ENCODE measurements around the gene CHD1.

The CHD1 gene

DNA sequence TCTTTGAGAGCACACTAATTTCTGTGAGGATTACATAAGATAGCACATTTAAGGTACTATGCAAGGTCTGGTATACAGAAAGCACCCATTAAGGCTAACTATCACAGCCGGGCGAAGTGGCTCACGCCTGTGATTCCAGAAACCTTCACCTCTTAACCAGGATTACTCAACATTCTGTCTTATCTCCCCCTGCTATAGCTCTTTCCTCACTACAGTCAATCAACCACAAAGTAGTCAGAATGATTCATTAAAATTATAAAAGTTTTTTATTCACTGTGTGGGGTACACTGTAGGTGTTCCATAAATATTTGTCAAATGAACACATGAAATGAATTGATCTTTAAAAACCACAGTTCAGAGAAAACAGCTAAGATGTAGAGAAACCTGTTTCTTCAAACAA lies 48.7 kb downstream of the CHD1 start:
- no CpG with 5 or more reads among the region's 3 CpGs for WGBS (ENCODE audit: extremely low coverage, insufficient coverage, low lambda C conversion rate)
- H3K18ac ChIP-seq (ENCODE audit: low read length): no peak overlapping the region
- no peak for DNase-seq
- no peak overlapping the region for H3K4me3 ChIP-seq (ENCODE audit: low read length)
- no peak overlapping the region for H3K4ac ChIP-seq (ENCODE audit: low read depth, low read length)
- H3K9ac ChIP-seq (ENCODE audit: low read length): no peak overlapping the region
- no peak overlapping the region for H3K56ac ChIP-seq (ENCODE audit: low read length)
- no peak overlapping the region for H4K5ac ChIP-seq (ENCODE audit: low read length)
- H3K79me2 ChIP-seq (ENCODE audit: control insufficient read depth, insufficient read depth, low read length): no peaks in the 10 kb centered on the region
- H2BK15ac ChIP-seq (replicated peaks; ENCODE audit: low read depth): no peak overlapping the region
- no peak overlapping the region for H2BK5ac ChIP-seq (ENCODE audit: low read length)
- H2BK120ac ChIP-seq (ENCODE audit: low read depth, low read length): no peak overlapping the region
- H3K4me2 ChIP-seq (ENCODE audit: low read length): no peak overlapping the region
- H3K23ac ChIP-seq (ENCODE audit: low read length): no peak overlapping the region
- H3K27ac ChIP-seq (ENCODE audit: low read depth, low read length): no peak overlapping the region
- H2AK5ac ChIP-seq (ENCODE audit: low read length): no peak overlapping the region
- H3K36me3 ChIP-seq (ENCODE audit: control insufficient read depth, insufficient read depth, low read length): peaks cover 1% of the 10 kb centered on the region
- no peak overlapping the region for H4K8ac ChIP-seq (ENCODE audit: low read depth, low read length)
- H3K4me1 ChIP-seq (ENCODE audit: control insufficient read depth, low read depth, low read length): no peaks in the 10 kb centered on the region
- H3K79me1 ChIP-seq (ENCODE audit: low read length): no peaks in the 10 kb centered on the region
- no peaks in the 10 kb centered on the region for H3K27me3 ChIP-seq (ENCODE audit: insufficient read depth, low read length, poor library complexity)

DNA sequence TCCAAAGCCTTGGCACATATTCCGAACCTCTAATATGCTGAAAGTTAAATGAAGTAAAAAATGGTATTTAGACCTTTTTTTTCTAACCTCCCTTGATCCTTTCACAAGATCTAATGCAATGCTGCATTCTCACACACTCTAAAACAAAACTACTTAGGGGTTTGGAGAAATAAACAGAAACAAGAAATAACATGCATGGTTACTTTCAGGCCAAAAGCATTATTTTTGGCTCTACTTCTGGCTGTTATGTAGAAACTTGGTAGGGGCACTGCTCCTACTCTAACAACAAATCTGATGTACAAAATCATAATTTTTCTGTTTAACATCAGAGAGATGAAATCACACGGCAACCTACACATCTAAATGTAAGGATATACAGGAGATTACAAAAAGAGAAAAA lies 51.2 kb downstream of the CHD1 start:
- no peaks in the 10 kb centered on the region for H3K79me2 ChIP-seq (ENCODE audit: control insufficient read depth, insufficient read depth, low read length)
- H3K4ac ChIP-seq (ENCODE audit: low read depth, low read length): no peak overlapping the region
- H2BK5ac ChIP-seq (ENCODE audit: low read length): no peak overlapping the region
- H4K8ac ChIP-seq (ENCODE audit: low read depth, low read length): no peak overlapping the region
- H3K9ac ChIP-seq (ENCODE audit: low read length): no peak overlapping the region
- no peak overlapping the region for H3K27ac ChIP-seq (ENCODE audit: low read depth, low read length)
- WGBS (ENCODE audit: extremely low coverage, insufficient coverage, low lambda C conversion rate): no CpG with 5 or more reads among the region's 2 CpGs
- H3K18ac ChIP-seq (ENCODE audit: low read length): no peak overlapping the region
- no peak overlapping the region for H3K56ac ChIP-seq (ENCODE audit: low read length)
- DNase-seq: no peak
- no peak overlapping the region for H2BK15ac ChIP-seq (replicated peaks; ENCODE audit: low read depth)
- H4K5ac ChIP-seq (ENCODE audit: low read length): no peak overlapping the region
- no peaks in the 10 kb centered on the region for H3K4me1 ChIP-seq (ENCODE audit: control insufficient read depth, low read depth, low read length)
- peaks cover 4% of the 10 kb centered on the region for H3K36me3 ChIP-seq (ENCODE audit: control insufficient read depth, insufficient read depth, low read length)
- H3K23ac ChIP-seq (ENCODE audit: low read length): no peak overlapping the region
- no peak overlapping the region for H3K4me2 ChIP-seq (ENCODE audit: low read length)
- no peaks in the 10 kb centered on the region for H3K79me1 ChIP-seq (ENCODE audit: low read length)
- no peak overlapping the region for H2BK120ac ChIP-seq (ENCODE audit: low read depth, low read length)
- H3K27me3 ChIP-seq (ENCODE audit: insufficient read depth, low read length, poor library complexity): no peaks in the 10 kb centered on the region
- H3K4me3 ChIP-seq (ENCODE audit: low read length): no peak overlapping the region
- H2AK5ac ChIP-seq (ENCODE audit: low read length): no peak overlapping the region

DNA sequence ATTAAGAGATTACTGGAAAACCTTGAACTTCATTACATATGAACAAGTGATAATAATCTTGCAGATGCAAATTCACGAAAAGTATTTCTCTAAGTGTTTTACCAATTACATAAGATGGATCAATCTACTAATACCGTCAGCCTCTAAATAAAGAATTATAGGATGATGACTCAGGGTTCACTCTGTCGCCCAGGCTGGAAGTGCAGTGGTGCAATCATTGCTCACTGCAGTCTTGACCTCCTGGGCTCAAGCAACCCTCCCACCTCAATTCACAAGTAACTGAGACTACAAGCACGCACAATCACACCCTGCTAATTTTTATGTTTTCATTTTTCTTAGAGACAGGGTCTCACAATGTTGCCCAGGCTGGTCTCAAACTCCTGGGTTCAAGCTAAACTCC lies 56.1 kb downstream of the CHD1 start:
- H3K4me1 ChIP-seq (ENCODE audit: control insufficient read depth, low read depth, low read length): no peaks in the 10 kb centered on the region
- WGBS (ENCODE audit: extremely low coverage, insufficient coverage, low lambda C conversion rate): no CpG with 5 or more reads among the region's 4 CpGs
- H2BK120ac ChIP-seq (ENCODE audit: low read depth, low read length): no peak overlapping the region
- H3K36me3 ChIP-seq (ENCODE audit: control insufficient read depth, insufficient read depth, low read length): peaks cover 4% of the 10 kb centered on the region
- no peak overlapping the region for H2AK5ac ChIP-seq (ENCODE audit: low read length)
- no peak overlapping the region for H3K4ac ChIP-seq (ENCODE audit: low read depth, low read length)
- no peak overlapping the region for H3K9ac ChIP-seq (ENCODE audit: low read length)
- no peaks in the 10 kb centered on the region for H3K79me1 ChIP-seq (ENCODE audit: low read length)
- no peak overlapping the region for H4K5ac ChIP-seq (ENCODE audit: low read length)
- no peak overlapping the region for H3K27ac ChIP-seq (ENCODE audit: low read depth, low read length)
- H3K27me3 ChIP-seq (ENCODE audit: insufficient read depth, low read length, poor library complexity): no peaks in the 10 kb centered on the region
- no peak overlapping the region for H4K8ac ChIP-seq (ENCODE audit: low read depth, low read length)
- H3K4me2 ChIP-seq (ENCODE audit: low read length): no peak overlapping the region
- H2BK5ac ChIP-seq (ENCODE audit: low read length): no peak overlapping the region
- no peak overlapping the region for H2BK15ac ChIP-seq (replicated peaks; ENCODE audit: low read depth)
- no peak overlapping the region for H3K56ac ChIP-seq (ENCODE audit: low read length)
- H3K23ac ChIP-seq (ENCODE audit: low read length): no peak overlapping the region
- no peak overlapping the region for H3K18ac ChIP-seq (ENCODE audit: low read length)
- H3K79me2 ChIP-seq (ENCODE audit: control insufficient read depth, insufficient read depth, low read length): no peaks in the 10 kb centered on the region
- DNase-seq: no peak
- no peak overlapping the region for H3K4me3 ChIP-seq (ENCODE audit: low read length)

DNA sequence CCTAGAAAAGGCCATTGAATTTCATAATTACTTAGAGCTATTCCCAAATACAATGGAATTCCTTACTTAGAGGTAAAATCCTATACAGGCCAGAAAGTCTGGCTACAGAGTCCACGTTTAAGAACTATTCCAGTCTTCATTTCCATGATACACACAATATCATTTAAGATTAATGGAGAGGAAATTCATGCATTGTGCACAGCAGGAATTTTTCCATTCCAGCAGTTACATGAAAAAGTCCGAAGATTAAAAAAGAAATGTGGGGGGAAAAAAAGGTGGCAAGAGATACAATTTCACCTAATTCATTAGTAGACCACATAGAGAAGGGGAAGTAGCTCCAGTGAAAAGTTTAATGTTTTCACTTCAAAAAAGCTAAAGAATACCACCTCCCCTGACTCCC lies 63.1 kb downstream of the CHD1 start:
- Histone ChIP-seq H2BK5ac (ENCODE audit: low read length) (no peak overlapping the region), H3K4me2 (ENCODE audit: low read length) (no peak overlapping the region), H4K5ac (ENCODE audit: low read length) (no peak overlapping the region), H3K56ac (ENCODE audit: low read length) (no peak overlapping the region), H2BK15ac (replicated peaks; ENCODE audit: low read depth) (no peak overlapping the region), H3K4me3 (ENCODE audit: low read length) (no peak overlapping the region), H3K4ac (ENCODE audit: low read depth, low read length) (no peak overlapping the region), H3K36me3 (ENCODE audit: control insufficient read depth, insufficient read depth, low read length) (peaks cover 3% of the 10 kb centered on the region), H4K8ac (ENCODE audit: low read depth, low read length) (no peak overlapping the region), H2BK120ac (ENCODE audit: low read depth, low read length) (no peak overlapping the region), H3K18ac (ENCODE audit: low read length) (no peak overlapping the region), H3K27me3 (ENCODE audit: insufficient read depth, low read length, poor library complexity) (no peaks in the 10 kb centered on the region), H3K23ac (ENCODE audit: low read length) (no peak overlapping the region), H3K79me1 (ENCODE audit: low read length) (no peaks in the 10 kb centered on the region), H3K9ac (ENCODE audit: low read length) (no peak overlapping the region), H3K79me2 (ENCODE audit: control insufficient read depth, insufficient read depth, low read length) (no peaks in the 10 kb centered on the region), H3K4me1 (ENCODE audit: control insufficient read depth, low read depth, low read length) (no peaks in the 10 kb centered on the region), H2AK5ac (ENCODE audit: low read length) (no peak overlapping the region), H3K27ac (ENCODE audit: low read depth, low read length) (no peak overlapping the region)
- WGBS (ENCODE audit: extremely low coverage, insufficient coverage, low lambda C conversion rate): no CpG with 5 or more reads among the region's 2 CpGs
- DNase-seq: no peak

DNA sequence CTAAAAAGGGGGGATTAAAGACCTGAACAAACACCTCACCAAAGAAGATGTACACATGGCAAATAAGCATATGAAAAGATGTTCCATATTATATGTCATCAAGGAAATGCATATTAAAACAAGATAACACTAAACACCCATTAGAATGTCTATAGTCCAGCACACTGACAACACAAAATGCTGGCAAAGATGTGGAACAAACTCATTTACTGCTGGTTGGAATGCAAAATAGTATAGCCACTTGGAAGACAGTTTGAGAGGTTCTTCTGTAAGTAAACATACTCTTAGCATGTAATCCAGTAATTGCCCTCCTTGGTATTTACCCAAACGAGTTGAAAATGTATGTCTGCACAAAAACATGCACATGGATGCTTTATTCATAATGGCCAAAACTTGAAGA lies 81.8 kb downstream of the CHD1 start:
- no peak overlapping the region for H3K4me2 ChIP-seq (ENCODE audit: low read length)
- no peak overlapping the region for H4K5ac ChIP-seq (ENCODE audit: low read length)
- H3K79me1 ChIP-seq (ENCODE audit: low read length): no peaks in the 10 kb centered on the region
- H3K56ac ChIP-seq (ENCODE audit: low read length): no peak overlapping the region
- no peak overlapping the region for H3K9ac ChIP-seq (ENCODE audit: low read length)
- DNase-seq: no peak
- WGBS (ENCODE audit: extremely low coverage, insufficient coverage, low lambda C conversion rate): no CpG with 5 or more reads among the region's 1 CpG
- no peaks in the 10 kb centered on the region for H3K4me1 ChIP-seq (ENCODE audit: control insufficient read depth, low read depth, low read length)
- no peak overlapping the region for H3K18ac ChIP-seq (ENCODE audit: low read length)
- no peak overlapping the region for H3K4me3 ChIP-seq (ENCODE audit: low read length)
- no peak overlapping the region for H2BK15ac ChIP-seq (replicated peaks; ENCODE audit: low read depth)
- H3K27ac ChIP-seq (ENCODE audit: low read depth, low read length): no peak overlapping the region
- no peak overlapping the region for H2BK5ac ChIP-seq (ENCODE audit: low read length)
- H3K79me2 ChIP-seq (ENCODE audit: control insufficient read depth, insufficient read depth, low read length): no peaks in the 10 kb centered on the region
- H4K8ac ChIP-seq (ENCODE audit: low read depth, low read length): no peak overlapping the region
- H3K36me3 ChIP-seq (ENCODE audit: control insufficient read depth, insufficient read depth, low read length): no peaks in the 10 kb centered on the region
- no peak overlapping the region for H2BK120ac ChIP-seq (ENCODE audit: low read depth, low read length)
- no peak overlapping the region for H3K23ac ChIP-seq (ENCODE audit: low read length)
- no peaks in the 10 kb centered on the region for H3K27me3 ChIP-seq (ENCODE audit: insufficient read depth, low read length, poor library complexity)
- no peak overlapping the region for H2AK5ac ChIP-seq (ENCODE audit: low read length)
- H3K4ac ChIP-seq (ENCODE audit: low read depth, low read length): no peak overlapping the region

DNA sequence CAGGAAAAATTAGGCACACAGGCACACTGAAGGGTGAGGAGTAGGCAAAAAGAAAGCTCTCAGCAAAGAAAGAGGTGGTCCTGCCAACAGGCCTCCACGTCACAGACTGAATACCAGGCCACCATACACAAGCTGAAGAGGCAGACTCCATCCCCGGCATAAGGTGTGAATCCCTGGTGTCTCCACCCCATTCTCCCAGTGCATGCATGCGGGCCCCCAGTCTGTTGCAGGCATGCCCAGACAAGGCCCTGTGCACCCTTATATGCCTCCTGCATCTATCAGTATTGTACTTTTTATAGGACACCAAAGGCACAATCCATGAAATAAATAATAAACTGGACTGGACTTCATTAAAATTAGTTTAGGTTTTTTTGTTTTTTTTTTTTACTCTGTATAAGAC lies 82.3 kb downstream of the CHD1 start:
- no peaks in the 10 kb centered on the region for H3K4me1 ChIP-seq (ENCODE audit: control insufficient read depth, low read depth, low read length)
- H3K36me3 ChIP-seq (ENCODE audit: control insufficient read depth, insufficient read depth, low read length): no peaks in the 10 kb centered on the region
- H3K4me2 ChIP-seq (ENCODE audit: low read length): no peak overlapping the region
- H3K27me3 ChIP-seq (ENCODE audit: insufficient read depth, low read length, poor library complexity): no peaks in the 10 kb centered on the region
- no peak overlapping the region for H3K56ac ChIP-seq (ENCODE audit: low read length)
- no peak overlapping the region for H4K5ac ChIP-seq (ENCODE audit: low read length)
- no peak overlapping the region for H3K4ac ChIP-seq (ENCODE audit: low read depth, low read length)
- H3K27ac ChIP-seq (ENCODE audit: low read depth, low read length): no peak overlapping the region
- no CpG with 5 or more reads among the region's 3 CpGs for WGBS (ENCODE audit: extremely low coverage, insufficient coverage, low lambda C conversion rate)
- H3K9ac ChIP-seq (ENCODE audit: low read length): no peak overlapping the region
- H2BK5ac ChIP-seq (ENCODE audit: low read length): no peak overlapping the region
- H3K18ac ChIP-seq (ENCODE audit: low read length): no peak overlapping the region
- H2AK5ac ChIP-seq (ENCODE audit: low read length): no peak overlapping the region
- H3K4me3 ChIP-seq (ENCODE audit: low read length): no peak overlapping the region
- no peak for DNase-seq
- no peak overlapping the region for H2BK15ac ChIP-seq (replicated peaks; ENCODE audit: low read depth)
- no peak overlapping the region for H4K8ac ChIP-seq (ENCODE audit: low read depth, low read length)
- H2BK120ac ChIP-seq (ENCODE audit: low read depth, low read length): no peak overlapping the region
- no peaks in the 10 kb centered on the region for H3K79me1 ChIP-seq (ENCODE audit: low read length)
- H3K79me2 ChIP-seq (ENCODE audit: control insufficient read depth, insufficient read depth, low read length): no peaks in the 10 kb centered on the region
- H3K23ac ChIP-seq (ENCODE audit: low read length): no peak overlapping the region
